GM12875 (cell line): ENCODE data around the gene SNED1.

Experiments
- H3K4me3 ChIP-seq: one replicate; pipeline ENCODE4 v1.5.1; 2011; ENCODE audit warnings: low read depth, low read length, control low read depth
- TF ChIP-seq, protein P1 (sequence below): IDR thresholded peaks from 2 replicates; pipeline ENCODE4 v1.5.1; 2011; ENCODE audit warnings: low read depth, mild to moderate bottlenecking, control low read depth, inconsistent platforms, low read length, moderate library complexity, borderline replicate concordance; ENCODE audit not compliant: insufficient read depth

The SNED1 gene

GRCh38 chr2:241132538-241133435 is 134.4 kb downstream of the SNED1 start:
- H3K4me3 ChIP-seq, result no peak overlapping the region
- TF ChIP-seq, protein P1, sequence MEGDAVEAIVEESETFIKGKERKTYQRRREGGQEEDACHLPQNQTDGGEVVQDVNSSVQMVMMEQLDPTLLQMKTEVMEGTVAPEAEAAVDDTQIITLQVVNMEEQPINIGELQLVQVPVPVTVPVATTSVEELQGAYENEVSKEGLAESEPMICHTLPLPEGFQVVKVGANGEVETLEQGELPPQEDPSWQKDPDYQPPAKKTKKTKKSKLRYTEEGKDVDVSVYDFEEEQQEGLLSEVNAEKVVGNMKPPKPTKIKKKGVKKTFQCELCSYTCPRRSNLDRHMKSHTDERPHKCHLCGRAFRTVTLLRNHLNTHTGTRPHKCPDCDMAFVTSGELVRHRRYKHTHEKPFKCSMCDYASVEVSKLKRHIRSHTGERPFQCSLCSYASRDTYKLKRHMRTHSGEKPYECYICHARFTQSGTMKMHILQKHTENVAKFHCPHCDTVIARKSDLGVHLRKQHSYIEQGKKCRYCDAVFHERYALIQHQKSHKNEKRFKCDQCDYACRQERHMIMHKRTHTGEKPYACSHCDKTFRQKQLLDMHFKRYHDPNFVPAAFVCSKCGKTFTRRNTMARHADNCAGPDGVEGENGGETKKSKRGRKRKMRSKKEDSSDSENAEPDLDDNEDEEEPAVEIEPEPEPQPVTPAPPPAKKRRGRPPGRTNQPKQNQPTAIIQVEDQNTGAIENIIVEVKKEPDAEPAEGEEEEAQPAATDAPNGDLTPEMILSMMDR, result no peak

DNA sequence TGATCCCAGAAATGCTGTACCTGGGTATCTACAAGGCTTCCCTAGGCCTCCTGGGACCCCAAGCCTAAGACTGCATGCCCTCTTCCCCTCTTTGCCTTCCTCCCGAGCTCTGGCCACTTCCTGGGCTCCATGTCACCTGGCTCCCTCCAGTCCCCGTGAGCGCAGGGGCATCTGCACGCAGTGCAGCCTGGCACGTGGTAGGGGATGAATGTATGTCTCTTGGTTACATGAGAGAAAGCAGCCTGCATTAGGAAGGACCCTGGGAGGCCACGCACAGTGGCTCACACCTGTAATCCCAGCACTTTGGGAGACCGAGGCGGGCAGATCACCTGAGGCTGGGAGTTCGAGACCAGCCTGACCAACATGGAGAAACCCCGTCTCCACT is 135.0 kb downstream of the SNED1 start:
- TF ChIP-seq, protein P1, result no peak
- no peak overlapping the region for H3K4me3 ChIP-seq

GRCh38 chr2:241134711-241135110 is 136.3 kb downstream of the SNED1 start:
- no peak overlapping the region for H3K4me3 ChIP-seq
- TF ChIP-seq, protein P1, result no peak

- no peak overlapping the region for H3K4me3 ChIP-seq
- TF ChIP-seq, protein P1, result no peak
Observed at GRCh38 chr2:241135737-241136136, 137.3 kb downstream of the SNED1 start.

DNA sequence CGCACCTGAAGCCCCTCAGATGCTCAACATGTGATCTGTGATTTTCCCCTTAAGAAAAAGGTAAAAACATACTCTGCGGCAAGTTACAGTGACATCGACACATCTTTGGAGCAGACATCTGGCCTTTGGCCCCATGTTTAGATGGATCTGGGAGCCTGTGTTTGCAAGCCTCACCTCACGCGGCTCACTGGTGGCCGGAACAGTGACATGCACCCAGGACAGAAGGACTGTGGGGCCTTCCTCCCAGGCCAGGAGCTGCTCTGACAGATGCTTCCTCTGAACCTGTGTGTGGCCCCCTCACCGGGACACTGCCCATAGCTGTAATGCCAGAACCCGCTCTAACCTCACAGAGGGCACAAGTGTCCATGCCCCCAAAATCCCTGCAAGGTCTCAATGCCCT is 137.8 kb downstream of the SNED1 start:
- TF ChIP-seq, protein P1, result no peak
- H3K4me3 ChIP-seq, result no peak overlapping the region

- TF ChIP-seq, protein P1, result no peak
- no peak overlapping the region for H3K4me3 ChIP-seq
Observed at GRCh38 chr2:241136661-241137260, 138.3 kb downstream of the SNED1 start.
